ENCODE measurements around the gene SLC25A10. TPM values are rescaled to one million over a fixed set of nuclear protein-coding genes. Genes with fewer than 3 reads are reported as not detected.
"Not testable (repeated sequence)": the region's sequence is repeated elsewhere in the genome, so short reads cannot be mapped to it uniquely, and the experiment has no call there.

The SLC25A10 gene
- total RNA-seq, 1 donor from 2014 or later = 7.4 TPM

- intact Hi-C loops (cut with DNase I) = no loop called here
- DNase-seq (ENCODE audit: missing footprints) = no peak
- no peak for ATAC-seq
Measured at GRCh38 chr17:81734405-81735263, 22.6 kb downstream of the SLC25A10 start.

DNA sequence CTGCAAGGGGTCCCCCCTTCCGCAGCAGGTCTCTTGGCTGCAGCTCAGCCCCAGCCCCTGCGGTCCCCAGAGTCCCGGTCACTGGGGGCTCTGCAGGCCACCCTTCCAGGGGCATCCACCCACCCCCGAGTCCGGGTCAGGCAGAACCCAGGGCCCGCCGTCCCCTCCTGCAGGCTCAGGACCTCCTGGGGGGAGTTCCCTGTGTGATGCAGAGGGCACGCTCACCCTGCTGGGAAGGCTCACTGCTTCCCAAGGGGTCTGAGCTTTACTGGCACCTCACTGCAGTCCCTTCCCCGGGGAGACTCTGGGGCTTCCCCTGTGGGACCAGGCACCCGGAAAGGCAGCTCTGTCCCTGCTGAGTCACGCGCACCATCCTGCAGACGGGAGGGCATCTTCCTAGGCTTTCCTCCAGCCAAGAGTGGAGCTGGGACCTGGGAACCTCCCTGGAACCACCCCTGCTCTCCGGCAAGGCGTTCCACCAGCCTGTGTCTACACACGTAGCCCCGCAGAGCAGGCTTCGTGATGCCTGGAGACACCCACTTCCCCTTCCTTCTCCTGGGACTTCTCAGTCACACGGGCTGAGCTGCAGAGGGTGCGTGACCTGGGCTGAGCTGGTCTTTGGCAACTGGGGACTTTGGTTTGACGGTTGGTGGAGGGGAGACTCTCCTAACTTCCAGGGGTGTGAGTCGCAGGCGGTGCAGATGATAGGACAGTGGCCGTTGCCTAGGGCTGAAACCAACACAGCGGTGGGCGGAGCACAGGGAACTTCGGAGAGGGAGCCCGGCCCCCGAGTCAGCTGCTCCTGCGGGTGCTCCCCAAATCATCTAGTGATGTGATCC is 23.4 kb downstream of the SLC25A10 start:
- ATAC-seq (peak; percentile 15), DNase-seq (ENCODE audit: missing footprints) (no peak)
- intact Hi-C loops (cut with DNase I) = no loop called here

DNA sequence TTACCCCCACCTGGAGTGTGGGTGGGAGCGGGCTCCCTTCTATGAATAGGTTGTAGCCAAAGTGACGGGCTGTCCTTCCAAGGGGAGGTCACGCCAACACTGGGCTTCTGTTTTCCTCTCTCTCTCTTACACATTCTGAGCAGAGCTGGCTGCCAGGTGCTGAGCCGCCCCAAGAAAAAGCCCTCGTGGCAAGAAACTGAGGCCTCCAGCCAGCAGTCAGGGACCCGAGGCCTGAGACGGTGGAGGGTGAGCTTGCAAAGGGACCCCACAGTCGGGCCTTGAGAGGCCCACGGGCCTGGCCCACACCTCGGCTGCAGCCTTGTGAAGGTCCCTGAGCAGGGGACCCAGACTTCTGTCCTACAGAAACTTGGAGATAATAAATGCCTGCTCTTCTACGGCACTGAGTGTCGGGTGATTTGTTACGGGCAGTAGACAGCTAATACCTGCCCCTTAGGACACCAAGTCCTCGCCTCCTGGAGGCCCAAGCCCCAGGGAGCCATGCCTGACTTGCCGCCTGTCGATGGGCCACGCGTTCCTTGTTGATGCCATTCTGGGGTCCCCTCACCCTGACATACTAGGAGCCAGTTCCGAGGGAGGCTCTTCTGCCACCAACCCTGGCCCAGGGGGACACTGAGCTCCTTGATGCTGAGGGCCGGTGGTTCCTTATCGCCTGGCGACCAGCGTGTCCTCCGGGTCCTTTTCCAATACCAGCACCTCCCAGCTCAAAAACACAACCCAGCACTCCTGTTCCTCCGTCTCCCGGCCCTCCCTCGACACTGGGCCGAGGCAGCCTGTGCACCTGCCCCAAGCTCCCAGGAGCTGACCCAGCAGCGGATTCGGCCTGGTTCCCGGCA is 26.1 kb downstream of the SLC25A10 start:
- intact Hi-C loops (cut with DNase I) = no loop called here
- no peak for DNase-seq (ENCODE audit: missing footprints)
- no peak for ATAC-seq

DNA sequence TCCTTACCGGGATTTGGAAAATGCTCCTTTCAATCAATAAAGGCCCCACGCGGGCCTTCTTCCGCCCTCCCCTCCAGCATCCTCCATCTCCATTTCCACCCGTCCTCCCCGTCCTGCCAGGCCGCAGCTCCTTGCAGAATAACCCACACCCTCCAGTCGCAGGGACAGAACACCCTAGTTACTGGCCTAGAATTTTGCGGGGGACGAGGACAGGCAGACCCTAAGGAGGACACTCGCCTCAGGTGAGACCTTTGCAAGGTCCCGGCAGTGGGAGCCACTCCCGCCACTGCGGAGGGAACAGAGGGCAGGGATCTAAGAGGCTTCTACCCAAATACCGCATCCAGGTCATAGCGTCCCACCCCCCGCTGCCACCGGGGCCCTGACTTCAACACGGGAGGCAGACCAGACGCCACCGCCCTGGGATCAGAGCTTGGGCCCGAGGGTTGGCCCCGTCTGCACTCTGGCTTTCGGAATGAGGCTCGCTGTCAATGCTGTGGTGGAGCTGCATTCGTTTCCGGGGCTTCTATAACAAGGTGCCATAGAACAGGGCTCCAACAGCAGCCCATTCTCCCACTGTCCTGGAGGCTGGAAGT is 26.8 kb downstream of the SLC25A10 start:
- DNase-seq (ENCODE audit: missing footprints) (no peak), ATAC-seq (no peak)
- intact Hi-C loops (cut with DNase I) = no loop called here

GRCh38 chr17:81739593-81739992 is 27.5 kb downstream of the SLC25A10 start:
- DNase-seq (ENCODE audit: missing footprints); intact Hi-C loops (cut with DNase I); ATAC-seq: not testable (repeated sequence)

DNA sequence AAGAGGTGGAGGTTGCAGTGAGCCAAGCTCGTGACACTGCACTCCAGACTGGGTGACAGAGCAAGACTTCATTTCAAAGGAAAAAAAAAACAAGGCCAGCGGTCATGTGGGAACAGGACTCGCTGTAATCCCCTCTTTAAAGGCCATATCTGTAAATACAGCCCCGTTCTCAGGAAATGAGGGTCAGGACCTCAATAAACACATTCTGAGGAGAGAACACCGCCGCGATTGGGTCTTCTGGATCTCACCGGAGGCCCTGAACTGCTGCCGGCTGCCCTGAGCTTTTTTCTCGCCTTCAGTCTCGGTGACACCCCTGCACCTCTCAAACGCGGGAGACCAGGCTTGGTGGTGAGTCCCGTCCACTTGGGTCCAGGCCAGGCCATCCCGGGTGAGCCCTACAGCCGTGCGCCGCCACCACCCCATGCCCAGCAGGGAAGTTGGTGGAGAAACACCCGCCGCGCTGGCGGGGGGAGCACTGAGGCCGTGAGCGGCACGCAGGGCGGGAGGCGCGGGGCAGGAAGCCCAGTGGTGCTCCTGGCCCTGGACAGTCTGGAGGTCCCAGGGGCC is 28.4 kb downstream of the SLC25A10 start:
- DNase-seq (ENCODE audit: missing footprints) (no peak), ATAC-seq (no peak)
- intact Hi-C loops (cut with DNase I) = no loop called here

DNA sequence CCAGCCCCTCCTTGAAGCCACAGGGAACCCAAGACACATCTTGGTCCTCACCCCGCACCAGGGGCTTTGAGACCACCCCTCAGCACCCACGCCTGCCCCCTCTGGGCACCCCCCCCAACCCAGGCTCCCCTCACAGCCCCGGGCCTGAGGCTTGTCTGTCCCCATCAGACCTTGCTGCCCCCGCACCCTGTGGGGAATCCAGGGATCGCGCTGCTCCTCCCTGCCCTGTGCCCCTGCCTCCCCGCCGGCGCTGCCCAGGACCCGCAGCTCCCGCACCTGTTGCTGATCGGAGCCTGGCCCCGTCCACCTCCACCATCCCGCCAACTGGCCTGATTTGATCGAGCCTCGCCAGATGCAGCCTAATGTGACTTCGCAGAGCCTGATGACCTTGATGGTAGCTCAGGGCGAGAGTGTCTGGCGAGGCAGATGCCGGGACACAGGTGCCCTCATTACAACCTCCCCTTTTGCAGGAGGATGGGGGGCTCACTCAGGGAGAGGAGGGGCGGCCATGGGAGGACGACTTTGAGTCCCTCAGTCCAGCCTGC is 29.0 kb downstream of the SLC25A10 start:
- DNase-seq (ENCODE audit: missing footprints) (no peak), ATAC-seq (no peak)
- intact Hi-C loops (cut with DNase I) = no loop called here

- DNase-seq (ENCODE audit: missing footprints) (no peak), ATAC-seq (no peak)
- intact Hi-C loops (cut with DNase I) = no loop called here
Measured at GRCh38 chr17:81741594-81742452, 29.7 kb downstream of the SLC25A10 start.

Small RNAs within 50 kb of the gene (microRNA-seq; reads per million reads assigned to microRNA genes)
- gene MIR6786 = not detected

Other genes starting within 250 kb of the SLC25A10 start
- 468 TPM for gene ACTG1, start 199.5 kb upstream of the SLC25A10 start, total RNA-seq
- gene FSCN2, start 183.9 kb upstream of the SLC25A10 start, total RNA-seq = 0.19 TPM
- gene FAAP100, start 159.9 kb upstream of the SLC25A10 start, total RNA-seq = 14.8 TPM
- gene NPLOC4, start 75.2 kb upstream of the SLC25A10 start, total RNA-seq = 82.0 TPM
- gene TSPAN10, start 75.1 kb upstream of the SLC25A10 start, total RNA-seq = 0.24 TPM
- gene PDE6G, start 55.7 kb upstream of the SLC25A10 start, total RNA-seq = not detected
- 18.6 TPM for gene OXLD1, start 45.7 kb upstream of the SLC25A10 start, total RNA-seq
- gene CCDC137, start 45.5 kb upstream of the SLC25A10 start, total RNA-seq = 6.1 TPM
- 11.9 TPM for gene ARL16, start 28.5 kb upstream of the SLC25A10 start, total RNA-seq
- 36.6 TPM for gene HGS, start 28.3 kb upstream of the SLC25A10 start, total RNA-seq
- gene MRPL12, start 8.9 kb upstream of the SLC25A10 start, total RNA-seq = 177 TPM
- gene GCGR, start 91.9 kb downstream of the SLC25A10 start, total RNA-seq = not detected
- 109 TPM for gene MCRIP1, start 121.0 kb downstream of the SLC25A10 start, total RNA-seq
- gene PPP1R27, start 122.8 kb downstream of the SLC25A10 start, total RNA-seq = not detected
- 355 TPM for gene P4HB, start 148.3 kb downstream of the SLC25A10 start, total RNA-seq
- gene ARHGDIA, start 159.1 kb downstream of the SLC25A10 start, total RNA-seq = 126 TPM
- 35.5 TPM for gene ALYREF, start 179.3 kb downstream of the SLC25A10 start, total RNA-seq
- 179 TPM for gene ANAPC11, start 179.4 kb downstream of the SLC25A10 start, total RNA-seq
- 0.38 TPM for gene NPB, start 190.0 kb downstream of the SLC25A10 start, total RNA-seq
- 31.0 TPM for gene PCYT2, start 199.1 kb downstream of the SLC25A10 start, total RNA-seq
- gene SIRT7, start 205.9 kb downstream of the SLC25A10 start, total RNA-seq = 6.2 TPM
- gene MAFG, start 215.5 kb downstream of the SLC25A10 start, total RNA-seq = 26.2 TPM
- gene PYCR1, start 225.0 kb downstream of the SLC25A10 start, total RNA-seq = 6.2 TPM
- 3.7 TPM for gene MYADML2, start 234.9 kb downstream of the SLC25A10 start, total RNA-seq
- gene NOTUM, start 248.9 kb downstream of the SLC25A10 start, total RNA-seq = 0.89 TPM